Subcutaneous adipose tissue (tissue), 4 donors: ENCODE data around the gene ESD. TPM values are rescaled to one million over a fixed set of nuclear protein-coding genes. Genes with fewer than 3 reads are reported as not detected.

ENCODE experiments used
- total RNA-seq, 4 donors: library from RNA; depleted of rRNA; stranded (reverse); fragments of >200 nt; gene quantifications; one replicate each; pipeline ENCODE4 v1.1.0, GENCODE V29; 2016
- TF ChIP-seq, protein P1 (sequence below): fragments of 450-650 bp; IDR thresholded peaks from one replicate; pipeline ENCODE4 v1.5.1; 2016; ENCODE audit warnings: low read depth, mild to moderate bottlenecking, control low read depth, antibody characterized with exemption, moderate library complexity

Gene ESD
- total RNA-seq, 4 donors from 2014 or later = 105 to 187 (median 146) TPM

DNA sequence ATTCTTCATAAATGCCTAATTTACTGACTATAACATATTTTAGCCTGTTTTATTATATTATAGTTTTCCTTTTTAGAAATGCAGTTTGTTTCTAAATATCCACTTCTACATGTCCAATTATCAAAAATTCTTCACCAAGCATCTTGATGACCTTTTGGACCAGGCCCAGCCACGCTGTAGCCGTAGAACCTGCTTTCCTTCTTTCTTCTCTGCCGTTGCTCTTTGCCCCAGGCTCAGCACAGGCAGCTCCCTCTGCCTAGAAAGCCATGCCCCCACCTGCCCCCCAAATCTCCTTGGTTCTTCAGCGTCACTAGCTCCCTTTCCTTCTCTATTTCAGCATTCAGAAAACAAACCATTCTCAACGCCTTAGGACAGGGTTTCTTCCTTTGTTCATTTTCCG, 65.4 kb downstream of the ESD start:
- TF ChIP-seq, protein P1, sequence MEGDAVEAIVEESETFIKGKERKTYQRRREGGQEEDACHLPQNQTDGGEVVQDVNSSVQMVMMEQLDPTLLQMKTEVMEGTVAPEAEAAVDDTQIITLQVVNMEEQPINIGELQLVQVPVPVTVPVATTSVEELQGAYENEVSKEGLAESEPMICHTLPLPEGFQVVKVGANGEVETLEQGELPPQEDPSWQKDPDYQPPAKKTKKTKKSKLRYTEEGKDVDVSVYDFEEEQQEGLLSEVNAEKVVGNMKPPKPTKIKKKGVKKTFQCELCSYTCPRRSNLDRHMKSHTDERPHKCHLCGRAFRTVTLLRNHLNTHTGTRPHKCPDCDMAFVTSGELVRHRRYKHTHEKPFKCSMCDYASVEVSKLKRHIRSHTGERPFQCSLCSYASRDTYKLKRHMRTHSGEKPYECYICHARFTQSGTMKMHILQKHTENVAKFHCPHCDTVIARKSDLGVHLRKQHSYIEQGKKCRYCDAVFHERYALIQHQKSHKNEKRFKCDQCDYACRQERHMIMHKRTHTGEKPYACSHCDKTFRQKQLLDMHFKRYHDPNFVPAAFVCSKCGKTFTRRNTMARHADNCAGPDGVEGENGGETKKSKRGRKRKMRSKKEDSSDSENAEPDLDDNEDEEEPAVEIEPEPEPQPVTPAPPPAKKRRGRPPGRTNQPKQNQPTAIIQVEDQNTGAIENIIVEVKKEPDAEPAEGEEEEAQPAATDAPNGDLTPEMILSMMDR = no peak

DNA sequence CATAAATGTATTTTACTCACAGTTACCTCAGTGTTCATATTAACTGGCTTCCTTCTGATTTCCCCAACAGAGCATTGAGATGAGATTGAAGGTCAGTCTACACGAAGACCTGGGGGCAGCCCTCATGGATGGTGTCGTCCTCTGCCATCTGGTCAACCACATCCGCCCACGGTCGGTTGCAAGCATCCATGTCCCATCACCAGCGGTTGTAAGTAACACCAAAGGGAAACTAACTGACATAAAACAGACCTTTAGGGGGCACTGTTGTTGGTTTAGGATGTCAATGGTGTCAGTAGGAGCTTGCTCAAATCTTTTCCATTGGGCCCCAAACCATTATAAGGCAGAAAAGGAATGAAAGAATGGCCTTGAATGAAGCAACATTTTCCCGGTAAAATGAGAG, 68.2 kb downstream of the ESD start:
- TF ChIP-seq, protein P1 = no peak

DNA sequence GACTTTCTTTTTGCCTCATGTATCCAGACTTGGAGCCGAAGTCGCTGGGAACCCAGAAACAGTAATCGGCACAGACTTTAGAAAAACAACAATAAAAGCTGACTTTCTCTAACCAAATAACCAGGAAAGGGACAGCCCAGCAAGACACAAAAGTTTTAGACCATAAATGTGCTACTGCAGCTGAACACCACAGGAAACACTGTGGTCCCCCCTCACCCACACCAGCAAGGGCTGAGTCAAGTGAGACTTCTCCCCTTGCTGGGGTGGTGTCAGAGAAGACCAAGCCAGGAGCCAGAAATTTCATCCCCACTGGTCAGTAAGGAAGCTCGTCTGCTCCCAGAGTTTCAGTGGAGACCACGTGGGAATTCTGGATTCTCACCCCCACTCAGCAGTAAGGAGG, 70.6 kb downstream of the ESD start:
- TF ChIP-seq, protein P1 = no peak

Other genes with a start within 250 kb of the ESD start
- gene LRCH1, start 244.0 kb downstream of the ESD start, total RNA-seq = 10 to 100 TPM; 18.9 to 27.5 (median 25.7) TPM
- gene HTR2A, start 99.9 kb upstream of the ESD start, total RNA-seq = 1 to 10 TPM in 1 of 4 donors, under 1 TPM in 2, not detected in 1; 0.16 to 2.4 (median 0.66) TPM